Peyer's patch (tissue), 4 donors: Measurements from ENCODE around the gene RPS6KA5. TPM values are rescaled to one million over a fixed set of nuclear protein-coding genes. Genes with fewer than 3 reads are reported as not detected.

Experiments used
- DNase-seq, 3 donors: peaks; one replicate each; pipeline ENCODE4 v3.0.0-alpha.2; 2017 to 2019
- H3K27ac ChIP-seq, 4 donors: fragments of 200-600 bp; sonication (generic); one replicate each; pipeline ENCODE4 v1.5.1; 2016 to 2019
- H3K27me3 ChIP-seq, 2 donors: fragments of 200-600 bp; sonication (generic); one replicate each; pipeline ENCODE4 v1.5.1; 2019
- H3K36me3 ChIP-seq, 3 donors: fragments of 200-600 bp; sonication (generic); one replicate each; pipeline ENCODE4 v1.5.1; 2016 to 2019
- H3K4me1 ChIP-seq, 4 donors: fragments of 200-600 bp; sonication (generic); one replicate each; pipeline ENCODE4 v1.5.1; 2016 to 2019
- H3K4me3 ChIP-seq, 4 donors: fragments of 200-600 bp; sonication (generic); 1 replicate in 3 of 4; 2 replicates in 1 of 4; pipeline ENCODE4 v1.5.1; 2016 to 2019; ENCODE audit warnings: mild to moderate bottlenecking in 1 of 4
- H3K9me3 ChIP-seq, 4 donors: fragments of 200-600 bp; sonication (generic); one replicate each; pipeline ENCODE4 v1.5.1; 2016 to 2019; ENCODE audit warnings: mild to moderate bottlenecking in 1 of 4
- CTCF ChIP-seq, 6 experiments: fragments of 450-650 bp in 4 of 6; fragments of 200-600 bp in 2 of 6; sonication (generic) in 1 of 6; IDR thresholded peaks; one replicate each; pipeline ENCODE4 v1.5.1; 2017 to 2019; ENCODE audit warnings: antibody characterized with exemption in 6 of 6, mild to moderate bottlenecking in 3 of 6, moderate library complexity in 1 of 6
- POLR2A ChIP-seq, 2 donors: fragments of 450-650 bp; IDR thresholded peaks; one replicate each; pipeline ENCODE4 v1.5.1; 2017; ENCODE audit warnings: antibody characterized with exemption in 2 of 2, mild to moderate bottlenecking in 2 of 2, moderate library complexity in 2 of 2
- small RNA-seq, 2 donors: library from RNA; depleted of rRNA; stranded (forward); fragments of <200 nt; gene quantifications; one replicate each; pipeline ENCODE3, GENCODE V24; 2016
- total RNA-seq, 4 donors: library from RNA; depleted of rRNA; stranded (reverse); fragments of >200 nt; gene quantifications; one replicate each; pipeline ENCODE4 v1.1.0, GENCODE V29; 2016

Gene RPS6KA5
- total RNA-seq, 4 donors from 2014 or later: 10.3 to 15.1 (median 10.6) TPM

GRCh38 chr14:90803249-90803648 lies 257.2 kb downstream of the RPS6KA5 start:
- no peak for DNase-seq
- no peaks in the 10 kb centered on the region for H3K9me3 ChIP-seq
- no peaks in the 10 kb centered on the region for H3K27me3 ChIP-seq
- H3K36me3 ChIP-seq: no peaks in the 10 kb centered on the region
- H3K4me3 ChIP-seq: no peak overlapping the region
- H3K27ac ChIP-seq: peak overlapping the region in 1 of 4 donors; percentile 8
- no peaks in the 10 kb centered on the region for H3K4me1 ChIP-seq
- no peak for TF ChIP-seq CTCF (IDR thresholded peaks at IDR 0.05)
- no peak for TF ChIP-seq POLR2A (IDR thresholded peaks at IDR 0.05)

DNA sequence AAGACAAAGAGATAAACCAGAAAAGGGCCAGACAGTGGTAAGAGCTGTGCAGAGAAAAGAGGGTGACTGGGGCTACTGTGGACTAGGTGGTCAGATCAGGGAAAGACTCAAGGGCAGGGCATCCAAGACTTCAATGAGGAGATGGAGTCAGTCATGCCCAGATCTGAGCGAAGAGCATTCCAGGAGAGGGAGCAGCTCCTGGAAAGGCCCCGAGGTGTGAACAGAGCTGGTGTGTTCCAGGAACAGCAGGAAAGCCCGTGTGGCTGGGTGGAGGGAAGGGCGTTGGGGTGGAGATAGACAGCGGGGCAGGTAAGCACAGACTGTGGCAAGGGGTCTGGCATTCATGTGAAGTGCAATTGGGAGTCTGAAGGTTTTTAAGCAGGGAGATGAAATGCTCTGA lies 261.0 kb downstream of the RPS6KA5 start:
- no peak overlapping the region for H3K4me3 ChIP-seq
- DNase-seq: no peak
- H3K36me3 ChIP-seq: no peaks in the 10 kb centered on the region
- no peak overlapping the region for H3K27ac ChIP-seq
- no peaks in the 10 kb centered on the region for H3K4me1 ChIP-seq
- no peaks in the 10 kb centered on the region for H3K9me3 ChIP-seq
- no peaks in the 10 kb centered on the region for H3K27me3 ChIP-seq
- no peak for TF ChIP-seq CTCF (IDR thresholded peaks at IDR 0.05)
- TF ChIP-seq POLR2A (IDR thresholded peaks at IDR 0.05): no peak

GRCh38 chr14:90797919-90798318 lies 262.5 kb downstream of the RPS6KA5 start:
- Histone ChIP-seq H3K27ac (no peak overlapping the region), H3K4me3 (no peak overlapping the region), H3K36me3 (no peaks in the 10 kb centered on the region), H3K9me3 (no peaks in the 10 kb centered on the region), H3K4me1 (no peaks in the 10 kb centered on the region), H3K27me3 (no peaks in the 10 kb centered on the region)
- DNase-seq: no peak
- TF ChIP-seq CTCF (IDR thresholded peaks at IDR 0.05): no peak
- TF ChIP-seq POLR2A (IDR thresholded peaks at IDR 0.05): no peak

Small RNA genes lying within 50 kb of the gene (small RNA-seq; reads per million reads assigned to genes)
- 0 reads per million in 2 donors for gene RNU7-30P

Other genes with a start within 250 kb of the RPS6KA5 start
- 10 to 100 TPM in 2 of 4 donors, 1 to 10 TPM in 1, under 1 TPM in 1; 0.18 to 53.6 (median 11.2) TPM for gene TTC7B, start 244.2 kb downstream of the RPS6KA5 start, total RNA-seq
- 100 to 1,000 TPM in 2 of 4 donors, 10 to 100 TPM in 2; 47.1 to 145 (median 102) TPM for gene DGLUCY, start 53.4 kb upstream of the RPS6KA5 start, total RNA-seq
- gene GPR68, start 184.1 kb upstream of the RPS6KA5 start, total RNA-seq: 1 to 10 TPM in 2 of 4 donors, not detected in 2; 1.5 to 1.7 TPM